Measurements from ENCODE around the gene RASSF5. TPM values are rescaled to one million over a fixed set of nuclear protein-coding genes. Genes with fewer than 3 reads are reported as not detected.
A peak's percentile ranks its signal among the peaks of the same experiment; 100 is the strongest.

RASSF5 gene
- total RNA-seq, 3 donors from 2014 or later: 11.0 to 17.0 (median 11.1) TPM

DNA sequence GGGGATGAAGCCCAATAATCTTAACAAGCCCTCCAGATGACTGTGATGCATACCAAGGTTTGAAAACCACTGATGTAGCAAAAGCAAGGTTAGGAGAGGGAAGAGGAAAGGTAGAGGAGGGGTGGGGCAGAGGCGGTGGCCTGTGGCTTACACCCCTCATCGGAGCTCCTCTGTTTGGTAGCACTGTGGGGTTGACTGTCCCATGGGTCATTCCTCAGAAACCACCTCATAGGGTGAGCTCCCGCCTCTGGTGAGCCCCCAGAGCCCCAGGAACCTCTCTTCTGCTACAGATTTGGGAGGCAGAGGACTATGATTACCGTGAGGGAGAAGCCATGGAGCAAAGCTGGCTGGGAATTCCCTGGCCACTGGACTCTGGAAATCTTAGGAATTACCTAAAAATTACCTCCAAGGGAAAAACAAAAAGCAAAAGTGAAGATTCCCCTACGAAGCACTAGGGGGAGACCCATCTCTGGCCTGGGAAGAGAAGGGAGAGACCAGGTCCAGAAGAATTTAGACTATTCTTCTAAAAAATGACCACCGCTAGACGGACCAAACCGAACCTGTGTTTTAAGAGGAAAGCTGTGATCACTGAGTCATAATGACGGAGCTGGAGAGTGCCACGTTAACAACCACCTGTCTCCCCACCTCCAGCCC lies 1.5 kb upstream of the RASSF5 start:
- Histone ChIP-seq H3K9me3 (no peaks in the 10 kb centered on the region), H3K4me1 (no peaks in the 10 kb centered on the region), H3K27me3 (no peaks in the 10 kb centered on the region), H3K27ac (no peak overlapping the region), H3K36me3 (no peaks in the 10 kb centered on the region), H3K4me3 (no peak overlapping the region)
- intact Hi-C loops (cut with DNase I; ENCODE audit: low total_unique reads): no loop called here
- DNase-seq (ENCODE audit: low spot score in 2 of 2): no peak
- TF ChIP-seq, protein P1, sequence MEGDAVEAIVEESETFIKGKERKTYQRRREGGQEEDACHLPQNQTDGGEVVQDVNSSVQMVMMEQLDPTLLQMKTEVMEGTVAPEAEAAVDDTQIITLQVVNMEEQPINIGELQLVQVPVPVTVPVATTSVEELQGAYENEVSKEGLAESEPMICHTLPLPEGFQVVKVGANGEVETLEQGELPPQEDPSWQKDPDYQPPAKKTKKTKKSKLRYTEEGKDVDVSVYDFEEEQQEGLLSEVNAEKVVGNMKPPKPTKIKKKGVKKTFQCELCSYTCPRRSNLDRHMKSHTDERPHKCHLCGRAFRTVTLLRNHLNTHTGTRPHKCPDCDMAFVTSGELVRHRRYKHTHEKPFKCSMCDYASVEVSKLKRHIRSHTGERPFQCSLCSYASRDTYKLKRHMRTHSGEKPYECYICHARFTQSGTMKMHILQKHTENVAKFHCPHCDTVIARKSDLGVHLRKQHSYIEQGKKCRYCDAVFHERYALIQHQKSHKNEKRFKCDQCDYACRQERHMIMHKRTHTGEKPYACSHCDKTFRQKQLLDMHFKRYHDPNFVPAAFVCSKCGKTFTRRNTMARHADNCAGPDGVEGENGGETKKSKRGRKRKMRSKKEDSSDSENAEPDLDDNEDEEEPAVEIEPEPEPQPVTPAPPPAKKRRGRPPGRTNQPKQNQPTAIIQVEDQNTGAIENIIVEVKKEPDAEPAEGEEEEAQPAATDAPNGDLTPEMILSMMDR (IDR thresholded peaks at IDR 0.05): peak; percentile 37 to 51 (median 45)
- TF ChIP-seq POLR2A (IDR thresholded peaks at IDR 0.05): no peak
- TF ChIP-seq POLR2AphosphoS5 (IDR thresholded peaks at IDR 0.05): no peak

GRCh38 chr1:206506405-206507283 lies 687 bp upstream of the RASSF5 start:
- Histone ChIP-seq H3K27ac (peak overlapping the region; percentile 33 to 52), H3K27me3 (no peaks in the 10 kb centered on the region)
- intact Hi-C loops (cut with DNase I; ENCODE audit: low total_unique reads): no loop called here

GRCh38 chr1:206508130-206508889 lies 979 bp downstream of the RASSF5 start:
- no peaks in the 10 kb centered on the region for H3K9me3 ChIP-seq
- H3K4me3 ChIP-seq: peak overlapping the region; percentile 64 to 94 (median 77)
- H3K4me1 ChIP-seq: peaks cover 0 to 6% of the 10 kb centered on the region in 2 donors
- no peaks in the 10 kb centered on the region for H3K27me3 ChIP-seq
- H3K36me3 ChIP-seq: no peaks in the 10 kb centered on the region
- H3K27ac ChIP-seq: peak overlapping the region; percentile 52 to 56
- TF ChIP-seq POLR2A (IDR thresholded peaks at IDR 0.05): no peak
- TF ChIP-seq POLR2AphosphoS5 (IDR thresholded peaks at IDR 0.05): no peak
- TF ChIP-seq, protein P1 (IDR thresholded peaks at IDR 0.05): no peak
- intact Hi-C loops (cut with DNase I; ENCODE audit: low total_unique reads): no loop called here
- no peak for DNase-seq (ENCODE audit: low spot score in 2 of 2)

More at GRCh38 chr1:206506405-206507283, 687 bp upstream of the RASSF5 start:
- no peak for DNase-seq (ENCODE audit: low spot score in 2 of 2)
- Histone ChIP-seq H3K4me1 (no peaks in the 10 kb centered on the region), H3K9me3 (no peaks in the 10 kb centered on the region), H3K4me3 (peak overlapping the region; percentile 64 to 94 (median 77)), H3K36me3 (no peaks in the 10 kb centered on the region)
- TF ChIP-seq, protein P1 (IDR thresholded peaks at IDR 0.05): no peak

DNA sequence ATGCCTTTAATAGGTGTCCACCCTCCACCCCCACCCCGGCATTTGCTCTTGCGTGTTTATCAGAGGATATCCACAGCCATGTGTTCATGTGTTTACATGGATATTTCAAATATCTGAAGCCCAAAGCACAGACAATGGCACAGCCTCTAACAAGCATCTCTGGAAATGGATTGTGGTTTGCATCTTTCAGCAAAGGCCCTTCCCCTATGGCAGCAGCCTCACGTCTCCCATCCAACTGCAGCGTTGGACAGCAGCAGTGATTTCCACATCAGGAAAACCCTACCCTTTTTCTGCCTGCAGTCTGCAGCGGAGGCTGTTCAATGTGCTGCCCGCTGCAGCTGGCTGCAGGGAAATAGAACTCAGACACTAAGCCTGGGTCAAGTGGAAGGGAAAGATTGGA lies 1.6 kb downstream of the RASSF5 start:
- no peak for DNase-seq (ENCODE audit: low spot score in 2 of 2)
- no peak for TF ChIP-seq POLR2AphosphoS5 (IDR thresholded peaks at IDR 0.05)
- TF ChIP-seq POLR2A (IDR thresholded peaks at IDR 0.05): no peak
- TF ChIP-seq, protein P1 (IDR thresholded peaks at IDR 0.05): no peak
- Histone ChIP-seq H3K4me1 (peaks cover 0 to 9% of the 10 kb centered on the region in 2 donors), H3K27ac (peak overlapping the region; percentile 18 to 32), H3K9me3 (no peaks in the 10 kb centered on the region), H3K36me3 (no peaks in the 10 kb centered on the region), H3K27me3 (no peaks in the 10 kb centered on the region), H3K4me3 (peak overlapping the region; percentile 64 to 94 (median 77))
- intact Hi-C loops (cut with DNase I; ENCODE audit: low total_unique reads): no loop called here
